Panc1 (cell line): ENCODE results near the gene ATP6V1B1. TPM values are rescaled to one million over a fixed set of nuclear protein-coding genes. Genes with fewer than 3 reads are reported as not detected.

Experiments
- ATAC-seq: fragments of 200-7000 bp; cut with Tn5 transposase; 2 replicates; pipeline ENCODE4 v1.9.1; 2020; ENCODE audit warnings: mild to moderate bottlenecking, moderate library complexity
- BruUV-seq: library from RNA; stranded (reverse); fragments of 400-500 nt; replicated peaks from 2 replicates; lab custom pipeline; 2021; lab: Mats Ljungman, UMichigan
- CTCF ChIA-PET: fragments of 300-600 bp; sonication (Branson Sonifier 250); formaldehyde crosslinking; loops from one replicate; lab custom pipeline; 2022; ENCODE audit warnings: antibody characterized with exemption; lab: Charles Lee
- POLR2A ChIA-PET: fragments of 300-600 bp; sonication (Branson Sonifier 250); formaldehyde crosslinking; loops from one replicate; lab custom pipeline; 2022; ENCODE audit warnings: antibody characterized with exemption; lab: Charles Lee
- DNase-seq: peaks from one replicate; pipeline ENCODE4 v3.0.0-alpha.2; 2010; ENCODE audit warnings: low read depth, low spot score
- H3K27ac ChIP-seq: 2 replicates; pipeline ENCODE4 v1.5.1; 2011; ENCODE audit warnings: mild to moderate bottlenecking, low read length, inconsistent platforms
- H3K27me3 ChIP-seq: fragments of 200-500 bp; sonication (Bioruptor generic); 2 replicates; pipeline ENCODE4 v1.6.0; 2014; ENCODE audit warnings: low read length, inconsistent platforms; ENCODE audit not compliant: control insufficient read depth, insufficient read depth
- H3K36me3 ChIP-seq: fragments of 200-500 bp; sonication (Bioruptor generic); 2 replicates; pipeline ENCODE4 v1.5.1; 2014; ENCODE audit warnings: inconsistent platforms, mild to moderate bottlenecking, low read length, moderate library complexity; ENCODE audit not compliant: control insufficient read depth, insufficient read depth
- H3K4me1 ChIP-seq: 2 replicates; pipeline ENCODE4 v1.5.1; 2011; ENCODE audit warnings: inconsistent platforms, mild to moderate bottlenecking, low read length, moderate library complexity; ENCODE audit not compliant: control insufficient read depth, insufficient read depth
- H3K4me3 ChIP-seq, 2 experiments: 2 replicates each; pipeline ENCODE4 v1.5.1; 2011 to 2012; ENCODE audit warnings: low read depth in 2 of 2, low read length in 2 of 2, mild to moderate bottlenecking in 2 of 2, inconsistent platforms in 1 of 2, moderate library complexity in 1 of 2
- H3K9me3 ChIP-seq: fragments of 200-500 bp; sonication (Bioruptor generic); 2 replicates; pipeline ENCODE4 v1.5.1; 2014; ENCODE audit warnings: low read depth, mild to moderate bottlenecking, inconsistent platforms, low read length, moderate library complexity; ENCODE audit not compliant: control insufficient read depth, insufficient read depth
- CTCF ChIP-seq: fragments of 450-650 bp; IDR thresholded peaks from 2 replicates; pipeline ENCODE4 v1.5.1; 2017; ENCODE audit warnings: mild to moderate bottlenecking
- POLR2AphosphoS5 ChIP-seq: IDR thresholded peaks from 2 replicates; pipeline ENCODE4 v1.6.1; 2012; ENCODE audit warnings: mild to moderate bottlenecking, low read depth, low read length, moderate library complexity
- REST ChIP-seq, 2 experiments: IDR thresholded peaks; 2 replicates each; pipeline ENCODE4 v1.6.1; 2011 to 2012; ENCODE audit warnings: low read depth in 2 of 2, control low read depth in 1 of 2, low read length in 1 of 2, mild to moderate bottlenecking in 1 of 2, moderate library complexity in 1 of 2; ENCODE audit not compliant: insufficient read depth in 1 of 2
- SIN3A ChIP-seq: IDR thresholded peaks from 2 replicates; pipeline ENCODE4 v1.6.1; 2012; ENCODE audit warnings: low read depth, mild to moderate bottlenecking, low read length, moderate library complexity, borderline replicate concordance; ENCODE audit not compliant: insufficient read depth
- TCF7L2 ChIP-seq: IDR thresholded peaks from 2 replicates; pipeline ENCODE4 v1.6.1; 2011; ENCODE audit warnings: mild to moderate bottlenecking, low read depth, low read length, inconsistent platforms
- in situ Hi-C: cut with HindIII; loops from 2 replicates; pipeline ENCODE4 v1.10.0; 2016; ENCODE audit warnings: low sequenced_read_pairs, low pct_unique_long_range_greater_than_20kb
- intact Hi-C: fragments of 100-400 bp; cut with micrococcal nuclease; formaldehyde crosslinking; loops from one replicate; pipeline ENCODE4 v1.10.0; 2022; ENCODE audit not compliant: unreplicated experiment
- total RNA-seq: library from RNA; stranded (reverse); gene quantifications from one replicate; pipeline ENCODE4 v1.2.1, GENCODE V29; 2021; ENCODE audit not compliant: unreplicated experiment

Gene ATP6V1B1
- total RNA-seq, 1 experiment from 2014 or later, result 0.18 TPM

GRCh38 chr2:70888366-70888922 is 47.3 kb upstream of the ATP6V1B1 start:
- Histone ChIP-seq H3K4me3 (no peak overlapping the region), H3K9me3 (no peaks in the 10 kb centered on the region), H3K27me3 (peaks cover 3% of the 10 kb centered on the region), H3K27ac (no peak overlapping the region), H3K4me1 (no peaks in the 10 kb centered on the region), H3K36me3 (no peaks in the 10 kb centered on the region)
- in situ Hi-C loops (no loop called here), intact Hi-C loops (no loop called here)
- ChIA-PET CTCF (no interaction called here), POLR2A (no interaction called here)
- no peak for ATAC-seq
- BruUV-seq, result no TSS peak
- no peak for TF ChIP-seq POLR2AphosphoS5
- TF ChIP-seq SIN3A, result no peak
- TF ChIP-seq REST (IDR thresholded peaks at IDR 0.05; ENCODE audit: insufficient read depth in 1 of 2, low read depth in 2 of 2, low read length in 1 of 2), result no peak
- TF ChIP-seq TCF7L2, result no peak
- no peak for TF ChIP-seq CTCF
- DNase-seq, result no peak

- H3K27me3 ChIP-seq, result peaks cover under 1% of the 10 kb centered on the region; the same call in 1 of the 2 replicates
- DNase-seq, result no peak
- TF ChIP-seq REST (IDR thresholded peaks at IDR 0.05; ENCODE audit: insufficient read depth in 1 of 2, low read depth in 2 of 2, low read length in 1 of 2) (no peak), CTCF (no peak), POLR2AphosphoS5 (no peak), SIN3A (no peak), TCF7L2 (no peak)
- POLR2A ChIA-PET, result no interaction called here
- intact Hi-C loops, result no loop called here
- BruUV-seq, result no TSS peak
- no peak for ATAC-seq
- H3K36me3 ChIP-seq, result no peaks in the 10 kb centered on the region
- H3K4me1 ChIP-seq, result no peaks in the 10 kb centered on the region
- H3K9me3 ChIP-seq, result no peaks in the 10 kb centered on the region
- in situ Hi-C loops, result no loop called here
- CTCF ChIA-PET, result no interaction called here
- no peak overlapping the region for H3K4me3 ChIP-seq
- no peak overlapping the region for H3K27ac ChIP-seq
These were observed 46.6 kb upstream of the ATP6V1B1 start for GRCh38 chr2:70888923-70889715.
